GM20000 (cell line): ENCODE results near the gene TTC17.
"Not testable (repeated sequence)": the region's sequence is repeated elsewhere in the genome, so short reads cannot be mapped to it uniquely, and the experiment has no call there.

Source experiments
- DNase-seq: peaks from one replicate; pipeline ENCODE4 v3.0.0; 2012; ENCODE audit warnings: low spot score
- CTCF ChIP-seq: IDR thresholded peaks from 2 replicates; pipeline ENCODE4 v1.5.1; 2012; ENCODE audit warnings: mild to moderate bottlenecking, control low read depth; ENCODE audit errors: extremely low read depth, missing control alignments

The TTC17 gene

GRCh38 chr11:43384393-43384792 lies 25.7 kb downstream of the TTC17 start:
- DNase-seq = no peak

GRCh38 chr11:43392713-43393112 lies 34.0 kb downstream of the TTC17 start:
- DNase-seq = no peak
- TF ChIP-seq CTCF = no peak

More at GRCh38 chr11:43384393-43384792, 25.7 kb downstream of the TTC17 start:
- no peak for TF ChIP-seq CTCF

GRCh38 chr11:43393765-43394355 lies 35.1 kb downstream of the TTC17 start:
- TF ChIP-seq CTCF = no peak
- DNase-seq = no peak

- DNase-seq = no peak
- TF ChIP-seq CTCF = no peak
These were observed 37.9 kb downstream of the TTC17 start for GRCh38 chr11:43396617-43397016.

GRCh38 chr11:43397251-43397650 lies 38.5 kb downstream of the TTC17 start:
- no peak for DNase-seq
- TF ChIP-seq CTCF = no peak

- DNase-seq = no peak
- no peak for TF ChIP-seq CTCF
These were observed 41.4 kb downstream of the TTC17 start for GRCh38 chr11:43399983-43400630.

GRCh38 chr11:43401252-43401651 lies 42.5 kb downstream of the TTC17 start:
- no peak for TF ChIP-seq CTCF
- DNase-seq = no peak

- DNase-seq = not testable (repeated sequence)
These were observed 43.1 kb downstream of the TTC17 start for GRCh38 chr11:43401811-43402210.
